ENCODE results near the gene DIAPH3.

DNA sequence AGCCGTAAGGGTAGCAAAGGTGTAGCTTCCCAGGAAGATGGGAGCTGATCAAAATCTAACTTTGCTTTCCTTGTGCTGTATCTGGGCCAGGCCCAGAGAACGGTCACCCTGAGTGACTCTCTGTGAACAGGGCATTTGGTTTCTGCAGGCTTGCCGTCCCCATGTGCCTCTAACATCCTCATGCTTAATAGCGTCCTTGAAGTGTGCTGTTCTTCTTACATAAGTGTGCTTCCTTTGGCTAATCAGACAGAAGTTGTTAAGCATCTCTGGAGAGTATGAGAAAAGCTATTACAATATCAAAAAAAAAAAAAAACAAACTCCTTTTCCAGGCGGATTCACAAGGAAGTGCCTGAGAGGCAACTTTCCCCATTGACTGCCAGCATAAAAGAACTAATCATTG, 503.7 kb downstream of the DIAPH3 start:
- TF ChIP-seq, protein P1, sequence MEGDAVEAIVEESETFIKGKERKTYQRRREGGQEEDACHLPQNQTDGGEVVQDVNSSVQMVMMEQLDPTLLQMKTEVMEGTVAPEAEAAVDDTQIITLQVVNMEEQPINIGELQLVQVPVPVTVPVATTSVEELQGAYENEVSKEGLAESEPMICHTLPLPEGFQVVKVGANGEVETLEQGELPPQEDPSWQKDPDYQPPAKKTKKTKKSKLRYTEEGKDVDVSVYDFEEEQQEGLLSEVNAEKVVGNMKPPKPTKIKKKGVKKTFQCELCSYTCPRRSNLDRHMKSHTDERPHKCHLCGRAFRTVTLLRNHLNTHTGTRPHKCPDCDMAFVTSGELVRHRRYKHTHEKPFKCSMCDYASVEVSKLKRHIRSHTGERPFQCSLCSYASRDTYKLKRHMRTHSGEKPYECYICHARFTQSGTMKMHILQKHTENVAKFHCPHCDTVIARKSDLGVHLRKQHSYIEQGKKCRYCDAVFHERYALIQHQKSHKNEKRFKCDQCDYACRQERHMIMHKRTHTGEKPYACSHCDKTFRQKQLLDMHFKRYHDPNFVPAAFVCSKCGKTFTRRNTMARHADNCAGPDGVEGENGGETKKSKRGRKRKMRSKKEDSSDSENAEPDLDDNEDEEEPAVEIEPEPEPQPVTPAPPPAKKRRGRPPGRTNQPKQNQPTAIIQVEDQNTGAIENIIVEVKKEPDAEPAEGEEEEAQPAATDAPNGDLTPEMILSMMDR (conservative IDR thresholded peaks at IDR 0.05; ENCODE audit: low read length) = no peak
- TF ChIP-seq EZH2phosphoT487 (IDR thresholded peaks at IDR 0.05; ENCODE audit: borderline replicate concordance) = no peak
